HCT116 (cell line): Measurements from ENCODE around the gene INAVA.

Experiments
- CBX3 ChIP-seq: IDR thresholded peaks from 2 replicates; pipeline ENCODE4 v1.6.1; 2012; ENCODE audit warnings: low read depth
- EZH2 ChIP-seq: fragments of 200-600 bp; sonication (generic); IDR thresholded peaks from 2 replicates; pipeline ENCODE4 v1.6.1; 2017; ENCODE audit warnings: antibody characterized with exemption, mixed run types
- POLR2AphosphoS5 ChIP-seq: IDR thresholded peaks from 2 replicates; pipeline ENCODE4 v1.6.1; 2011; ENCODE audit warnings: mild to moderate bottlenecking, low read depth, low read length, moderate library complexity
- RAD21 ChIP-seq: IDR thresholded peaks from 2 replicates; pipeline ENCODE4 v1.6.1; 2012; ENCODE audit warnings: low read depth, mild to moderate bottlenecking
- YY1 ChIP-seq: IDR thresholded peaks from 2 replicates; pipeline ENCODE4 v1.6.1; 2011; ENCODE audit warnings: low read length, low read depth, moderate library complexity, mild to moderate bottlenecking; ENCODE audit not compliant: insufficient replicate concordance; ENCODE audit errors: extremely low read depth
- ZFX ChIP-seq: fragments of 450-650 bp; IDR thresholded peaks from 2 replicates; pipeline ENCODE4 v1.6.1; 2017
- TF ChIP-seq, protein P1 (sequence below), 3 experiments: fragments of 200-600 bp in 1 of 3; sonication (generic) in 1 of 3; IDR thresholded peaks in 2 of 3; conservative IDR thresholded peaks in 1 of 3; 2 replicates each; pipeline ENCODE4 v1.5.1; 2012 to 2017; ENCODE audit warnings: low read depth in 2 of 3, low read length in 2 of 3, antibody characterized with exemption in 1 of 3, borderline replicate concordance in 1 of 3, control low read depth in 1 of 3, mild to moderate bottlenecking in 1 of 3, mixed read lengths in 1 of 3, mixed run types in 1 of 3, moderate library complexity in 1 of 3; ENCODE audit not compliant: insufficient read depth in 1 of 3
- TF ChIP-seq, protein P2 (sequence below): IDR thresholded peaks from 2 replicates; pipeline ENCODE4 v1.6.1; 2012
- TF ChIP-seq, protein P3 (sequence below): IDR thresholded peaks from 2 replicates; pipeline ENCODE4 v1.6.1; 2012

DNA sequence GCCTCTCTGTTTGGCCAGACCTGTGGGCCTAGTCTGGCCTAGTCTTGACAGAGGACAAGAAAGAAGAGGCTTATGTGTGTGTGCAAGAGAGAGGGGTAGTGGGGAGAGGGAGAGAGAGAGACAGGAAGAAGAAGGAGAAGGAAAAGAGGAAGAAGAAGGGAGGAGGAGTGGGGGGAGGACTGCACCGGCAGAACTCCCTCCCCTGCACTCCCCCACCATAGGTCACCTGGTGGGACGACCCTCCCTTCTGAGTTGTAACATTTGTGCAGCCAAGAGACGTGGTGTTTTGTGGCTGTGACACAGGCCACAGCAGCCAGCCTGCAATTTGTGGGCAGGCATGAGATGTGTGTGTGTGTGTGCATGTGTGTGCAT lies 4.3 kb downstream of the INAVA start:
- no peak for TF ChIP-seq YY1
- TF ChIP-seq, protein P1, sequence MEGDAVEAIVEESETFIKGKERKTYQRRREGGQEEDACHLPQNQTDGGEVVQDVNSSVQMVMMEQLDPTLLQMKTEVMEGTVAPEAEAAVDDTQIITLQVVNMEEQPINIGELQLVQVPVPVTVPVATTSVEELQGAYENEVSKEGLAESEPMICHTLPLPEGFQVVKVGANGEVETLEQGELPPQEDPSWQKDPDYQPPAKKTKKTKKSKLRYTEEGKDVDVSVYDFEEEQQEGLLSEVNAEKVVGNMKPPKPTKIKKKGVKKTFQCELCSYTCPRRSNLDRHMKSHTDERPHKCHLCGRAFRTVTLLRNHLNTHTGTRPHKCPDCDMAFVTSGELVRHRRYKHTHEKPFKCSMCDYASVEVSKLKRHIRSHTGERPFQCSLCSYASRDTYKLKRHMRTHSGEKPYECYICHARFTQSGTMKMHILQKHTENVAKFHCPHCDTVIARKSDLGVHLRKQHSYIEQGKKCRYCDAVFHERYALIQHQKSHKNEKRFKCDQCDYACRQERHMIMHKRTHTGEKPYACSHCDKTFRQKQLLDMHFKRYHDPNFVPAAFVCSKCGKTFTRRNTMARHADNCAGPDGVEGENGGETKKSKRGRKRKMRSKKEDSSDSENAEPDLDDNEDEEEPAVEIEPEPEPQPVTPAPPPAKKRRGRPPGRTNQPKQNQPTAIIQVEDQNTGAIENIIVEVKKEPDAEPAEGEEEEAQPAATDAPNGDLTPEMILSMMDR (IDR thresholded peaks at IDR 0.05 in 2 of 3, conservative IDR thresholded peaks at IDR 0.05 in 1 of 3; ENCODE audit: borderline replicate concordance in 1 of 3, insufficient read depth in 1 of 3, low read depth in 2 of 3, low read length in 2 of 3): no peak
- TF ChIP-seq ZFX: no peak
- TF ChIP-seq, protein P2, sequence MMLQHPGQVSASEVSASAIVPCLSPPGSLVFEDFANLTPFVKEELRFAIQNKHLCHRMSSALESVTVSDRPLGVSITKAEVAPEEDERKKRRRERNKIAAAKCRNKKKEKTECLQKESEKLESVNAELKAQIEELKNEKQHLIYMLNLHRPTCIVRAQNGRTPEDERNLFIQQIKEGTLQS: no peak
- no peak for TF ChIP-seq POLR2AphosphoS5
- no peak for TF ChIP-seq CBX3
- no peak for TF ChIP-seq RAD21
- TF ChIP-seq, protein P3, sequence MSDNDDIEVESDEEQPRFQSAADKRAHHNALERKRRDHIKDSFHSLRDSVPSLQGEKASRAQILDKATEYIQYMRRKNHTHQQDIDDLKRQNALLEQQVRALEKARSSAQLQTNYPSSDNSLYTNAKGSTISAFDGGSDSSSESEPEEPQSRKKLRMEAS: no peak
- no peak for TF ChIP-seq EZH2
